ENCODE data around the gene EEF2.
"Not testable (repeated sequence)": the region's sequence is repeated elsewhere in the genome, so short reads cannot be mapped to it uniquely, and the experiment has no call there.

EEF2 gene

DNA sequence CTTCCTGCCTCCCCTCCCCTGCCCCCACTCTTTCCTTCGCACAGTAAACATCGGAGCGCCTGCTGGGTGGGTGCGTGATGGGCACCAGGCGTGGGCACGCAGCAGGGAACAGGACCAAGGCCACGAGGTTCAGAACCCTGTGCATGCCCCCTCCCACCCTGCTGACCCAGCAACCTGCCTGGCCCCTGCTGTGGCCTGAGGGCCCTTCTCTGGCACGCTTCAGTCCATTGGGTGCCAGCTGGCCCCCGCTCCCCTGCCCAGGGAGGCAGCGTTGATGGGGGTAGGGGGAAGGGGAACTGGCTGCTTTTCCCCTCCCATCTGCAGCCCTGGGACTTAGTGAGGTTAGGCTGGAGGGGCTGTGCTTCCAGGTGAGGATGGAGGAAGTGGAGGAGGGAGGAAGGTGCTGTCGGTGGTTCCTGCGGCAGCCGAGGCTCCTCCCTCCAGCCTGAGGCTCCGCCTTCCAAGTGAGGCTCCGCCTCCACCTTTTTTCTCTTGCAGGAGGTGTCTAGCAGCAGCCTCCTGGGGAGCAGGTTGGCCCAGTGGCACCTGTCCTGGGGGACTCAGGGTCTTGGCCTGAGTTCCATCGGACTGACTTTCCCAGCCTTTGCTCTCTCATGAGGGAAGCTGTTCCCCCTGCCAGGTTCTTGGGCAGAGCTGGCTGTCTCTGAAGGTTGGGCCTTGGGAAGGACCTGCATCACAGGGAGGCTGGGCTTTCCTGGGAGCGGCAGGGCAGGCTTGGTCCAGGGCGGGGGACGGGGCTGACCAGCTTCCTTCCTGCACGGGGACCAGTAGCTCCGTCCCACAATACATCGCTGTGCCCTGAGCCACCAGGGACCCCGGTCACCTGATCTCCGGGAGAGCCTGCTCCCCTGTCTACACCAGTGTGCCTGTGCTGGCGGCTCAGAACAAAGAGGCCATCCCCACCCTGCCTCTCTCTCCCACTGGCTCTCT is 29.6 kb upstream of the EEF2 start:
- DNase-seq: peak in 1 of 4 experiments; percentile 20

DNA sequence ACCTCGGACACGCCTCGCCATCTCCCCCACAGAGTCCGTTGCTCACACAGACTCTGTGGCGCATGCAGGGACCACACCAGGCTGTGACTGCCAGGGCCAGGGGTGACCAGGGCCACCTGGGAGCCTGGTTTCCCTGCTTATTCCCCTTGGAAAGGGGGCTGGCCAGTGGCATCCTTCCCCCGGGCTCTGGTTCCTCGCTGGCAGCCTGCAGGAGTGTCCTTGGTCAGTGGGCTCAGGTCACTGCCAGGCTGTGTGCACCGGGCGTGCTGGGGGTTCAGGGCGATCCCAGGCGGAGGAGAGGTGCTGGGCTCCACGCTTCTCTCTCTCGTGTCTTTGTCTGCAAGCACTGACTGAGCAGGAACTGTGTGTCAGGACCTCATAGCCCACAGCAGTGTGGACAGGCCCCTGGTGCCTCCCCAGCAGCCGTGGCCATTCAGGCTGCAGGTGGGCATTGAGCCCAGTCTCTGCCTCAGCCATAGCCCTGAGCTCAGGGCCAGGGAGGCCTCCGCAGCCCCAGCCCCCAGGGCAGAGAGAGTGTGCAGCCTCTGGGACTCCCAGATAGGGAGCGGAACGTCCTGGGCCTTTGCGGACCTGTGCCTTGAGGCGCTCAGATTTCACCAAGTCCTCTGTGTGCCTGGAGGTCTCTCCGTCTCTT is 28.8 kb upstream of the EEF2 start:
- no peak for DNase-seq

DNA sequence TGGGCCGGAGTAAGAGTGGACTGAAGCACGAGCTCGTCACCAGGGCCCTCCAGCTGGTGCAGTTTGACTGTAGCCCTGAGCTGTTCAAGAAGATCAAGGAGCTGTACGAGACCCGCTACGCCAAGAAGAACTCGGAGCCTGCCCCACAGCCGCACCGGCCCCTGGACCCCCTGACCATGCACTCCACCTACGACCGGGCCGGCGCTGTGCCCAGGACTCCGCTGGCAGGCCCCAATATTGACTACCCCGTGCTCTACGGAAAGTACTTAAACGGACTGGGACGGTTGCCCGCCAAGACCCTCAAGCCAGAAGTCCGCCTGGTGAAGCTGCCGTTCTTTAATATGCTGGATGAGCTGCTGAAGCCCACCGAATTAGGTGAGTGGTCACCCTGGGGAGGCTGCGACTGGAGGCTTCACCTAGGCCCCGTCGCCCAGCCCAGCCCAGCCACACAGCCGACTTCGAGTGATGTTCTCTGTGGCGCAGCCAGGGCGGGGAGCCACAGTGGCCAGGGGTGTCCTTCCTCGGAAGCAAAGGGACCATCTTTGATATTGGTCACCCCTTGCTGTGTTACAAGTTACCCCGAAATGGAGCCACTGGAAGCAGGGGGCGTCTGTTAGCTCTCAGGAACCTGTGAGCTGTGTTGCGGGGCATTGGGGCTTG is 27.8 kb upstream of the EEF2 start:
- DNase-seq: no peak

DNA sequence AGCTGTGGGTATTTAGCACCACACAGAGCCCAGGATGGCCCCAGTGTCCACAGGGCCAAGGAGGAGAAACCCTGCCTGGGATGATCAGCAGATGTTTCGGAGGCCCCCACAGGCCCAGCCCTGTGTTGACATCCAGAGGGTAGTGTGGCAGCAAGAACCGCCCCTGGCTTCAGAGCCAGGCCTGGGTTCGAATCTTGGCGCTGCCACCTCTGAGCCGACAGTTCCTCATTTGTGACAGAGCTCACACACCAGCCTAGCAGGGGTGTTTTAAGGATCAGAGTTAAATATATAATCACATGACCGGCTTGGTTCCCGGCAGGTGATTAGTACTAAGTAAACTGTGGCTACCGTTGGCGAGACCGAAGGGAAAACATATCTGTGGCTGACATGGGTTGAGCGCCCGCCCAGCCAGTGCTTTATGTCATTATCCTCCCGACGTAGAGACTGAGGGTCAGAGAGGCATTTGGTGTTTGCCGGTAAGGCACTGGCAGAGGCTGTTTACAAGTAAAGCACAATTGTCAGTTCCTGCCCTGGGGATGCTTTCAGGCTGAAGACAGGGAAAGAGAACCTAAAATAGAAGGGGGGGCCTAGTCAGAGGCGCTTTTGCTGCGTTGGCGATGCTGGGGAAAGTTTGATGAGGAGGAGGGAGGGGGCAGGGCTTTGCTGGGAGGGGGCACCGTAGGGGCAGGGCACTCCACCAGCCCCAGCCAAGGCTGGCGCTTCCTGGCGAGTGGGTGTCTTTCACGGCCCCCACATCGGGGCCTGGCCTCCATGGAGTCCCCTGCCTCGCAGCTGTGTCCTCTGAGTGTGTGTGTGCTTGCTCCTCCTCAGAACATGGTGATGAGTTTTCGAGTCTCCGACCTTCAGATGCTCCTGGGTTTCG is 27.1 kb upstream of the EEF2 start:
- DNase-seq: no peak

DNA sequence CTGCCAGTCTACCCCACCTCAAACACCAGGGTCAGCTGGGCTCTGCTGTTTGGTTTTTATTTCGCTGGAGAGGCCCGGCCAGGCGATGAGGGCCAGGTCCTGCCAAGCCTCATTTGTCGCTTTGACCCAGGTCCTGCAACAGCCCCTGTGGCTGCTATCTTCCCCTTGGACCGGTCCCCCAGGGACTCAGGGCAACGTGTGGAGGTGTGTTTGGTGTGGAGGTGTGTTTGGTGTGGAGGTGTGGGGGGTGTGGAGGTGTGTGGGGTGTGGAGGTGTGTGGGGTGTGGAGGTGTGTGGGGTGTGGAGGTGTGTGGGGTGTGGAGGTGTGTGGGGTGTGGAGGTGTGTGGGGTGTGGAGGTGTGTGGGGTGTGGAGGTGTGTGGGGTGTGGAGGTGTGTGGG is 26.2 kb upstream of the EEF2 start:
- not testable (repeated sequence) for DNase-seq

DNA sequence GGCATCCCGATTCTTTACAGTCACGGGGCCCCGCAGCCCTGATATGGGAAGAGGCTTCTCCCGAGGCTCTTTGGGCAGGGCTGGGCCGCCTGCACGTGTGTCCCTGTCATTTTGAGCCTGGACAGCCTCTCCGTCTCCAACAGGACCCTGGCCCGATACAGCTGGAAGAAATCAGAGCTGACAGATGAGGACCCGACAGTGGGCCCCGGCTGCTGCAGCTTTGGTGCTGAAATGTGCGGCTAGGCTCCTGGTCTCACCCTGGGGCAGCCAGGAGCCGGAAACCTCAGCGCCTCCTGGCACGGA is 25.5 kb upstream of the EEF2 start:
- no peak for DNase-seq

DNA sequence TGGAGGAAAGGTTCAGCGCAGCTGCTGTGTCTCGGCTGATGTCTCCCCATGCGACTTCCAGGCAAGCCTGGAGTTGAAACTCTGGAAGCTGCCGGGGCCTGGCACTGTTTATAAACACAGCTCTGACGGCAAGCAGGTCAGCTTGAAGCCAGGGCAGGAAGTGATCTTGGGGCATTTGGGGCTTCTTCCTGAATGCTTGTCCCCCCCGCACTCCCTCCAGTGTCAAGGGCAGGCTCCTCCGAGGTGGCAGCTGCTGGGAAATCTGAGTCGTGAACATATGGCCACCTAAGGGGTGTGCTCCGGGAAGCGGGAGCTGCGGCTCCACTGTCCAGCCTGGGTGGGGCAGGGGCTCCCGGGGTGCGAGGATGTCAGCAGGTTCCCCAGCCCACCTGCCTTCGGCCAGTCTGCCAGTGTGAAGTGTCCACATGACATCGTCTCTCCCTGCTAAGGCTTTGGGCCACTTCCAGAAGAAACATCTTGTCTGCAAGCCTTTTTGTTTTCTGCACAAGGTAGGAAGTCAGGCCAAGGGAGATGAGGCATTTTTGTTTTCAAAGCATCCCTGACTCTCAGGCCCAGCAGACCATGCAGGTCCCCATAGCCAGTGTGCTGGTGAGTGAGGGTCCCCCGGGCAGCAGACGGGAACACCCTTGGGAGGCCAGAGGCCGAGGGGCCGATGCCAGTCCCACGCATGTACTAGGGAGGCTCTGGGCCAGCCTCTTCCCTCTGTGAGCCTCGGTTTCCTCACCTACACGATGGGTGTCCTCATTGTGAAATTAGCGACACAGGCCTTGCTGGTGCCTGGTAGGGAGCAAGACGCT is 24.9 kb upstream of the EEF2 start:
- no peak for DNase-seq

DNA sequence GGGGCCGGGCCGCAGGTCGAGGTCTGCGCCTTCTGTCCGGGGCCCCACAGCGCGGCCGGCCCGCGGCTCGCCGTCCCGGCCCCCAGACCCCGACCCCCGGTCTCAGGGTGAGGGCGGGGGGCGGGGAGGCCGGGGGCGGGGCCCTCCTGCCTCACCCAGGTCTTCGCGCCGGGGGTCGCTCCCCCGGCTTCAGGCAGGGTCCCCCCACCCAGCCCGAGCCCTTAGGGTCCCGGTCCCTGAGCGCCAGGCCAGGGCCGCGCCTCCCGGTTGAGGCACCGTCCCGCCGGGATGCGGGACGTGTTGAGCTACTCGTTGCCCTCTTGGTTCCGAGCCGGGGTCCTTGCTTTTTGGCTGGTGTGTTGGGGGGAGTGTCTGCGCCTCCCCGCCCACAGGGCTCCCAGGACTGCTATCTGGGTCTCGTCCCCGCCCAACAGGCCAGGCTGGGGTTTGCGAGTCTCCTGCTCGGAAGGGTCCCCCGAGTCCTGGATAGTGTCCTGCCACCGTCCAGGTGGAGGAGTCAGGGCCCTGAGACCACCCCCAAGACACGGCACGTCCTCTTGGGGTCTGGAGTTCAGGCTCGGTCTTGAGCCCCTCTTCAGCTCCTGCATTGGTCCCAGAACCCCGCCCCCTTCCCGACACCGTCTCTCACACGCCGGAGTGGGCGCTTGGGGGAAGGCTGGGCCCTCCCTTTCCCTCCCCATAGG is 22.7 kb upstream of the EEF2 start:
- peak in 1 of 4 experiments; percentile 16 for DNase-seq

DNA sequence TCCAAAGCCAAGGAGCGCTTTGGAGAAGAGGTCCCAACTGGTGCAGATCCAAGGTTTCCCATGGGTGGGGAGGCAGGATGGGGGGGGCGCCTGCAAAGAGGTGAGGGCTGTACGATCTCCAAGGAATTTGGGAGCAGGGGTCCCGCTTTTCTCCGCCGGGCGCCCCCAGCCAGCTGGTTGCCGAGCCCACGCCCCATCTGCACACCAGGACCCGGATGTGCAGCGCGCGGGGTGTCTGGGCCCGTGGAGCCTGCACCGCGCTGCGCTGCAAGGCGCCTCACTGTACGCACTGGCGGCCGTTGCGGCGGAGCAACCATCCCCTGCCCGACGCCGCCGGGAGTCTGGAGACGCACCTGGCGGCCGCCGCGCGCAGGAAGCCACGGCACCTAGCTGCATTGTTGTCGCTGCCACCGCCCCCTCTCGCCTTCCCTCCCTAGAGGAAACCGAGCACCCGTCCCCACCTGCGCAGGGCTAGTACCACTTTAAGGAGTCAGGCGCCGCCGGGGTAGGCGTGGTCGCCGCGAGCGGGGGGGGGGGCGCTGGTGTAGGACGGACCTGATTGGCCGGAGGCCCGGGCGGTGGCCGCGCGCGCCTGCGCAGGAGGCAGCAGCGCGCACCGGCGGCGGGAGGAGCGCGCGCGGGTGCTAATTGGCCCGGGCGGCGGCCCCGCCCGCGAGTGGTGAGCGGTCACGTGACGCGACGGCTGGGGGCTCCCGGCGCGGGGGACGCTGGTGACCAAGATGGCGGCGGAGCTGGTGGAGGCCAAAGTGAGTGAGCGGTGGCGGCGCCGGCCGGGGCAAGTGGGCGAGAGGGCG is 22.0 kb upstream of the EEF2 start, which contains the start of gene PIAS4:
PIAS4 (plus strand) TSS at position 716 of the 815 bp plus-strand sequence; CDS start at position 741, 25 bp downstream.
- DNase-seq: peak; percentile 89 to 98 (median 95)

DNA sequence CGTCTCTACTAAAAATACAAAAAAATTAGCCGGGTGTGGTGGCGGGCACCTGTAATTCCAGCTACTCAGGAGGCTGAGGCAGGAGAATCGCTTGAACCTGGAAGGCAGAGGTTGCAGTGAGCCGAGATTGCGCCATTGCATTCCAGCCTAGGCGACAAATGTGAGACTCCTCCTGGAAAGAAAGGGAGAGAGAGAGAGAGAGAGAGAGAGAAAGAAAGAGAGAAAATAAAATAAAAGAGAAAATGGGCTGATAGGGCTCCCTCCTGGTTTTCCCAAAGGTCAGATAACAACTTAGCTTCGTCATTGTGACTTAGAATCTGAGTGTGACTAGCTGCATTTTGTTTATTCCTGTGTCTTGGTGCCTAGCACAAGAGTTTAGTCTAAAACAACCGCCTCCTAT is 20.2 kb upstream of the EEF2 start:
- DNase-seq: not testable (repeated sequence)

DNA sequence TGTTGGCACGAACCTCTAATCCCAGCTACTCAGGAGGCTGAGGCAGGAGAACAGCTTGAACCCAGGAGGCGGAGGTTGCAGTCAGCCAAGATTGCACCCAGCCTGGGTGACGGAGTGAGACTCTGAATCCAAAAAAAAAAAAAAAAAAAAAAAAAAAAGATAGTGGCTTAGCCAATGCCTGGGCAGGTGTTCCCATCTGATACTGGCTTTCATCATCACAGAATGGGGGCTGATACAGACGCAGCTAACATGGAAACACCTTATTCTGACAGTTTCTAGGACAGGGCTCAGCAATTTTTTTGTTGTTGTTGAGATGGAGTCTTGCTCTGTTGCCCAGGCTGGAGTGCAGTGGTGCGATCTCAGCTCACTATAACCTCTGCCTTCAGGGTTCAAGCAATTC is 15.5 kb upstream of the EEF2 start:
- DNase-seq: not testable (repeated sequence)

DNA sequence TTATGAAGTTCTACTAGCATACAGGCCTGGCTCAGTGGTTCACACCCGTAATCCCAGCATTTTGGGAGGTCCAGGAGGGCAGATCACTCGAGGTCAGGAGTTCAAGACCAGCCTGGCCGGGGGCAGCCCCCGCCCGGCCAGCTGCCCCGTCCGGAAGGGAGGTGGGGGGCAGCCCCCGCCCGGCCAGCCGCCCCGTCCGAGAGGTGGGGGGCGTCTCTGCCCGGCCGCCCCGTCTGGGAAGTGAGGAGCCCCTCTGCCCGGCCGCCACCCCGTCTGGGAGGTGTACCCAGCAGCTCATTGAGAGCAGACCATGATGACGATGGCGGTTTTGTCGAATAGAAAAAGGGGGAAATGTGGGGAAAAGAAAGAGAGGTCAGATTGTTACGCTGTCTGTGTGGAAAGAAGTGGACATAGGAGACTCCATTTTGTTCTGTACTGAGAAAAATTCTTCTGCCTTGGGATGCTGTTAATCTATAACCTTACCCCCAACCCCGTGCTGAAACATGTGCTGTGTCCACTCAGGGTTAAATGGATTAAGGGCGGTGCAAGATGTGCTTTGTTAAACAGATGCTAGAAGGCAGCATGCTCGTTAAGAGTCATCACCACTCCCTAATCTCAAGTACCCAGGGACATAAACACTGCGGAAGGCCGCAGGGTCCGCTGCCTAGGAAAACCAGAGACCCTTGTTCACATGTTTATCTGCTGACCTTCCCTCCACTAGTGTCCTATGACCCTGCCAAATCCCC is 13.6 kb upstream of the EEF2 start:
- not testable (repeated sequence) for DNase-seq

DNA sequence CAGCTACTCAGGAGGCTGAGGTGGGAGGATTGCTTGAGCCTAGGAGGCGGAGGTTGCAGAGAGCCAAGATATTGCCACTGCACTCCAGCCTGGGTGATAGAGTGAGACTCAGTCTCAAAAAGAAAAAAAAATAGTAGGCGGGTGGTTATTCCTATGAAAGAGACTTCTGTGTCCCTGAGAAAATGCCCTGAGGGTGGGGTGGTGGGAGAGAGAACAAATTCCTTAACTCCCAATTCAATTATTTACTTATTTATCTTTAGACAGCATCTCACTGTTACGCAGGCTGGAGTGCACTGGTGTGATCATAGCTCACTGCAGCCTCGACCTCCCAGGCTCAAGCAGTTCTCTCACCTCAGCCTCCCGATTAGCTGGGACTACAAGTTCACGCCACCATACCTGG is 10.3 kb upstream of the EEF2 start:
- DNase-seq: no peak

DNA sequence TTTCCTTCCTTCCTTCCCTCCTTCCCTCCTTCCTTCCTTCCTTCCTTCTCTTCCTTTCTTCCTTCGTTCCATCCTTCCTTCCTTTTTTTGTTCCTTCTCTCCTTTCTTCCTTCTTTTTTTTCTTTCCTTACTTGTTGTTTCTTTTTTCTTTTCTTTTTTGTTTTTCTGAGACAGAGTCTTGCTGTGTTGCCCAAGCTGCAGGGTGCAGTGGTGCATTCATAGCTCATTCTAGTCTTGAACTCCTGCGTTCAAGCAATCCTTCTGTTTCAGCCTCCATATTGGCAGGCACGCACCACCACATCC is 5.5 kb upstream of the EEF2 start:
- DNase-seq: no peak

DNA sequence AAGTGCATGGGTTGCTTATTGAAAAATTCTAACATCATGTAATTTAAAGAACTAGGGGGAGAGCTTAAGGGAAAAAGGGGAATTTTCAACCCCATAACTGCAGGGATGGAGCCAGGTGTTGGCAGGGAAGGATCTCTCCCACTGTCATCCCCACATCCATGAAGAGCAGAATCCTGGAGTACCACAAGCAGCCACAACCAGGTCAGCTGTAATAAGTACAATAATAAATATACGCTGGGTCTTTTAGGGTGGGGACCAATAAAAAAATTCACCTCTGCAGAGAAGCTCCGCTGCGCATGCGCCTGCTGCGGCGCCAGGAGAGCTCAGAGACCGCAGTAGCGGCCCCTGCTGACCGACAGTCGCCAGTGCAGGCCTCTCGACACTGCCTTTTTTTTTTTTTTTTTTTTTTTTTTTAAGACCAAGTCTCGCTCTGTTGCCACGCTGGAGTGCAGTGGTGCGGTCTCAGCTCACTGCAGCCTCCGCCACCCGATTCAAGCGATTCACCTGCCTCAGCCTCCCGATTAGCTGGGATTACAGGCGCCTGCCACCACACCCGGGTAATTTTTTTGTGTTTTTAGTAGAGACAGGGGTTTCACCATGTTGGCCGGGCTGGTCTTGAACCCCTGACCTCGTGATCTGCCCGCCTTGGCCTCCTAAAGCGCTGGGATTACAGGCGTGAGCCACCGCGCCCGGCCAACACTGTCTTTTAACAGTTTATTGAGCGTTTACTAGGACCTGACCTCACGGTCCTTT is 2.5 kb upstream of the EEF2 start:
- peak; percentile 58 to 87 (median 78) for DNase-seq

DNA sequence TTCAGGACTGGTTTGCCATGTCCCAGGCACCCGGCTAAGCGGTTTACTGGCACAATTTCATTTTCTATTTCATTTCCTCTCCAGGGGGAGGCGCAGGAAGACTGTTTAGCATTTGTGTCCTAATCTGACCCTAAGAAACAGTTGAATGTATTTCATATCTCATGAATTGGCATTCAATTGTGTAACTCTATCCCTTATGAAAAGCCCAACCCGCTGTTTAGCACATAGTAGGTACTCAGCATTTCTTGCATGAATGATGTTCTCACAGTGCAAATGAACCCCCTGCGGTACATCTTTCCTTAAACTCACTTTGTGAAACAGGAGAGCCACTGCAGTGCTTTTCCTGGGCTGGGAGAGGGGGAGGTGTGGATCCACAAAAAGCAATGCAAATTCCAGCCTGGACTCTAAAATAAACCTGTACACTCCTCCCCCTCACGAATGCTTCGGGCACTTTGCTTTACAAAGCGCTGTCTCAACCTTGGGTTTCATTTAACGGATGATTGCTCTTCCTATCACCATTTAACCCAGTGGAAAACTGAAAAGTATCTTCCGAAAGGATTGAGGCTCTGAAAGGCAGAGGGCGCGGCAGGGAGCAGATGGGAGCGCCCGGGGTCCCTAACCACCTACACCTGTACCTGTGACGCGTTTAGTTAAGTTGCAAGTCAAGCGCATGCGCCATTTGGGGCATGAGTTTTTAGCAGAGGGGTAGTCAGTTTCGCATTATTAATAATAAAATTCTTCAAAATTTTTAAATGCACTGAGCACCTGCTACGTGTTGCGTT is 1.2 kb upstream of the EEF2 start:
- peak in 2 of 4 experiments; percentile 18 to 41 for DNase-seq

DNA sequence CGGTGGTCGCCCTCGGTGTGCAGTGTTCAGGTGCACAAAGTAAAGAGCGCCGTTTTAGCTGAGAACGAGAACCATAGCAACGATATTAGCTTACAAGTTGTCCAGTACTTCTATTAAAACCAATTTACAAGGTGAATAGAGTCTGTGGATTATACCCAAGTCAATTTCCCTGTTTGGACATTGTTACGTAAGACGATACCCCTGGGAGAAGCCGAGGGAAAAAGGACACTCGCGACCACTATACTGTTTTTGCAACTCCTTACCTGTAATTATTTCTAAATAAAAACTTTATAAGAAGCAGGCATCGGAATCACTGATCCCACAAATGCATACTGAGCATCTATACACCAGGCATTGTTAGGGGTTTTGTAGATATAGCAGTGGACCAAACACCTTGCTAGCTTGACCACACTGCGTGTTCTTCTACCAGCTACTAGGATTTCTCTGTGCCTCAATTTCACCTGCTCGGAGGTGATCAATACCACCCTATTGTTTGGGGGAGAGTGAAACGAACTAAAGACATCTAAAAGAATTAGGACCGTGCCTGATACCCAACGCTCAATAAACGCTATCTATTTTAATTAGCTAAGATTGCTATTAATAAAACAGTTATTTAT is 488 bp upstream of the EEF2 start:
- DNase-seq: no peak

DNA sequence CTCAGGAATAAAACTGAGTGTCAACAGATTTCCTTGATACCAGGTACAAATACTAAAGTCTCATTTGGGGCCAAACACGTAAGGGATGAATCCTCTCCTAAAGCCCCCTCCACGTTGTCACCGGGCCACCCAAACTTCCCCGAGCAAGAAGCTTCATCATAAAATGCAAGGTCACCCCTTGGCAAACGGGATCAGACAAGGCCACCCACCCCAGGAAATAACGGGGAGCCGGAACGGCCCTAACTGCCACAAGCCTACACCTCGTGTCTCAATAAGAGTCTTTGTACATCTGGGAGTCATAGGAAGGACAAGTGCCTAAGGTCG is 717 bp downstream of the EEF2 start:
- DNase-seq: no peak

All from activated naive CD4-positive, alpha-beta T cell (primary cell).